Thoracic aorta (tissue), 2 donors: ENCODE data around the gene NAT16. TPM values are rescaled to one million over a fixed set of nuclear protein-coding genes. Genes with fewer than 3 reads are reported as not detected.
"Not testable (repeated sequence)": the region's sequence is repeated elsewhere in the genome, so short reads cannot be mapped to it uniquely, and the experiment has no call there.

ENCODE experiments used
- ATAC-seq: fragments of 150-250 bp; one replicate; pipeline ENCODE4 v1.8.0; 2017; ENCODE audit warnings: low read depth; ENCODE audit not compliant: insufficient number of reproducible peaks, low FRiP score
- DNase-seq: peaks from one replicate; pipeline ENCODE4 v3.0.0-alpha.2; 2020; ENCODE audit warnings: low spot score
- H3K27ac ChIP-seq, 2 donors: fragments of 200-600 bp; sonication (generic); 1 replicate in 1 of 2; 2 replicates in 1 of 2; pipeline ENCODE4 v1.5.1; 2016; ENCODE audit warnings: mild to moderate bottlenecking in 2 of 2, moderate library complexity in 2 of 2
- H3K27me3 ChIP-seq: fragments of 200-600 bp; sonication (generic); replicated peaks from 2 replicates; pipeline ENCODE4 v1.6.0; 2016; ENCODE audit warnings: mild to moderate bottlenecking; ENCODE audit not compliant: insufficient read depth
- H3K36me3 ChIP-seq: fragments of 200-600 bp; sonication (generic); one replicate; pipeline ENCODE4 v1.5.1; 2016
- H3K4me1 ChIP-seq, 2 donors: fragments of 200-600 bp; sonication (generic); 1 replicate in 1 of 2; 2 replicates in 1 of 2; pipeline versions ENCODE4 v1.5.1 to v1.6.0; 2016; ENCODE audit warnings: low read depth in 2 of 2, mild to moderate bottlenecking in 1 of 2; ENCODE audit not compliant: control insufficient read depth in 1 of 2
- H3K4me3 ChIP-seq: fragments of 200-600 bp; sonication (generic); 2 replicates; pipeline ENCODE4 v1.5.1; 2016; ENCODE audit warnings: mild to moderate bottlenecking
- H3K9me3 ChIP-seq: fragments of 200-600 bp; sonication (generic); 2 replicates; pipeline ENCODE4 v1.5.1; 2016
- CTCF ChIP-seq: fragments of 200-600 bp; sonication (generic); IDR thresholded peaks from one replicate; pipeline ENCODE4 v1.5.1; 2019; ENCODE audit warnings: antibody characterized with exemption
- total RNA-seq, 2 donors: library from RNA; depleted of rRNA; stranded (reverse); fragments of >200 nt; gene quantifications; one replicate each; pipeline versions ENCODE4 v1.1.0 to v1.2.3, GENCODE V29; 2016

Gene NAT16
- total RNA-seq, 2 donors from 2014 or later: not detected

DNA sequence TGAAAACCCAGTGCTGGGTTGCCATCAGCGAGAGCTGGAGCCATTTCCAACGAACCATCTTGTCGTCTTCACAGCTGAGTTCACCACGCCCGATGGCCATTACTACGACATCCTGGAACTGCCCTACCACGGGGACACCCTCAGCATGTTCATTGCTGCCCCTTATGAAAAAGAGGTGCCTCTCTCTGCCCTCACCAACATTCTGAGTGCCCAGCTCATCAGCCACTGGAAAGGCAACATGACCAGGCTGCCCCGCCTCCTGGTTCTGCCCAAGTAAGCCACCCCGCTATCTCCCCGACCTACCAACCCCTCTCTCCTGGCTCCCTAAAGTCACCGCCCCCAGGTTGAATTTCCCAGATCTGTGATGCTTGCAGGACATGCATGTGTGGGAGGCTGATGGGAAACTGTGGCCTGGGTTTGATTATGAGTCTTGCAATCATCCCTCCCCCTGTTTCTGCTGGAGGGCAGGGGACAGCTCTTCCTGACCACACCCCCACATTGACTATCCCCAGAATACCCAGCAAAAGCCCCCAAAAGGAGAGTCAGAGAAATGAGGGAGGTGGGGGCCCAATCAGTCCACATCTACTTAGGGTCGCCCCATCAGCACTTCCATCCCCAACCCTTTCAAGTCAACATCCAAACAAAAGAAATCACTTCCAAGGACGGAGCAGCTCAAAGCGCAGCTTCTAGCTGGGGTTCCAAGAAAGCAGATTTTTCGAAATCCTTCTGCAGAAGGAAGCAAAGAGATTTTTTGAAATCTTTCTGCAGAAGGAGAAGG lies 46.3 kb downstream of the NAT16 start:
- ATAC-seq: no peak
- no peak for DNase-seq
- no peaks in the 10 kb centered on the region for H3K27me3 ChIP-seq
- TF ChIP-seq CTCF: no peak
- peak overlapping the region; percentile 3 to 11 for H3K27ac ChIP-seq
- H3K4me3 ChIP-seq: no peak overlapping the region
- peaks cover 9 to 74% of the 10 kb centered on the region in 2 donors for H3K4me1 ChIP-seq
- peaks cover 47% of the 10 kb centered on the region for H3K36me3 ChIP-seq
- H3K9me3 ChIP-seq: no peaks in the 10 kb centered on the region

- DNase-seq, H3K27me3 ChIP-seq, H3K9me3 ChIP-seq, ATAC-seq, H3K4me3 ChIP-seq: not testable (repeated sequence)
- Histone ChIP-seq H3K27ac (peak overlapping the region in 1 of 2 donors; percentile 17), H3K4me1 (peaks cover 8 to 77% of the 10 kb centered on the region in 2 donors), H3K36me3 (peaks cover 47% of the 10 kb centered on the region)
These were observed 47.2 kb downstream of the NAT16 start for GRCh38 chr7:101132626-101133600.

DNA sequence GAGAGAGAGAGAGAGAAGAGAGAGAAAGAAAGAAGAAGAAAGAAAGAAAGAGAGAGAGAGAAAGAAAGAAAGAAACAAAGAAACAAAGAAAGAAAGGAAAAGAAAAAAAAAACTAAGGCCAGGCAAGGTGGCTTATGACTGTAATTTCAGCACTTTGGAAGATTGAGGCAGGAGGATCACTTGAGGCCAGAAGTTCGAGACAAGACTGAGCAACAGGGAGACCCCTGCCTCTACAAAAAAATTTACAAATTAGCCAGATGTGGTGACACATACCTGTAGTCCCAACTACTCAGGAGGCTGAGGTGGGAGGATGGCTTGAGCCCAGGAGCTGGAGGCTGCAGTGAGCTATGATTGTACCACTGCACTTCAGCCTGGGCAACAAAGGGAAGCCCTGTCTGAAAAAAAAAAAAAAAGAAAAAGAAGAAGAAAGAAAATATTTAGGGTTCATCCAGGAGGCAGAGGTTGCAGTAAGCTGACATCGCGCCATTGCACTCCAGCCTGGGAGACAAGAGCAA lies 50.4 kb downstream of the NAT16 start:
- H3K27ac ChIP-seq: peak overlapping the region; percentile 93 to 95
- H3K36me3 ChIP-seq: peaks cover 23% of the 10 kb centered on the region

DNA sequence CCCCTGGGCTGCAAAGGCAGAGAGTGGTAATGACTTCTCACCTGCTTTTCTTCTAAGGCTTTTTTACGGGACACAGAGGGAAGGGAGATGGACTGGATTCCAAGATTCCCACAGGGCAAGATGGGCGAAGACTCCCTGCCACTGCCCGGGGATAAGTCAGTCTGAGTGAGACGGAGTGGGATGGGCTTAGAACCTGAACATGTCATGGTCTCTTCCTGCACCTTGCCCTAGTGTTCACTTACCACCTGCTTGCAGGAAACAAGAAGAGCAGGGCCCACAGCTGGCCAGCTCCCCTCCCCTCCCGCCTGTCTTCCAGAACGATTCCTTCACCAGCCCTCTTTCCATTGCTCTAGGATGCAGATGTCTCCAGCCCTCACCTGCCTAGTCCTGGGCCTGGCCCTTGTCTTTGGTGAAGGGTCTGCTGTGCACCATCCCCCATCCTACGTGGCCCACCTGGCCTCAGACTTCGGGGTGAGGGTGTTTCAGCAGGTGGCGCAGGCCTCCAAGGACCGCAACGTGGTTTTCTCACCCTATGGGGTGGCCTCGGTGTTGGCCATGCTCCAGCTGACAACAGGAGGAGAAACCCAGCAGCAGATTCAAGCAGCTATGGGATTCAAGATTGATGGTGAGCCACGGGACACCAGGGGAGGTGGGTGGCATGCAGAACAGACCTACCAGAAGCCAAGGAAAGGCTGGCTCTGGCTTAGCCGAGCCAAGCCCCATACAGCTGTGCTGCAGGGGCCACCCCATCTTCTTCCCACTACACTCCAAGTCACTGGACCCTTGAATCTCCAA lies 51.9 kb downstream of the NAT16 start:
- Histone ChIP-seq H3K36me3 (peaks cover 23% of the 10 kb centered on the region), H3K27me3 (no peaks in the 10 kb centered on the region), H3K4me1 (peaks cover 26 to 89% of the 10 kb centered on the region in 2 donors), H3K4me3 (peak overlapping the region; percentile 74), H3K9me3 (no peaks in the 10 kb centered on the region), H3K27ac (peak overlapping the region; percentile 93 to 95)
- DNase-seq: no peak
- TF ChIP-seq CTCF: no peak
- ATAC-seq: no peak

More for the DNA sequence above, 50.4 kb downstream of the NAT16 start:
- H3K4me1 ChIP-seq: peaks cover 20 to 83% of the 10 kb centered on the region in 2 donors
- H3K27me3 ChIP-seq: no peaks in the 10 kb centered on the region
- no peak for TF ChIP-seq CTCF
- ATAC-seq: no peak
- DNase-seq: no peak
- no peaks in the 10 kb centered on the region for H3K9me3 ChIP-seq
- peak overlapping the region; percentile 74 for H3K4me3 ChIP-seq

DNA sequence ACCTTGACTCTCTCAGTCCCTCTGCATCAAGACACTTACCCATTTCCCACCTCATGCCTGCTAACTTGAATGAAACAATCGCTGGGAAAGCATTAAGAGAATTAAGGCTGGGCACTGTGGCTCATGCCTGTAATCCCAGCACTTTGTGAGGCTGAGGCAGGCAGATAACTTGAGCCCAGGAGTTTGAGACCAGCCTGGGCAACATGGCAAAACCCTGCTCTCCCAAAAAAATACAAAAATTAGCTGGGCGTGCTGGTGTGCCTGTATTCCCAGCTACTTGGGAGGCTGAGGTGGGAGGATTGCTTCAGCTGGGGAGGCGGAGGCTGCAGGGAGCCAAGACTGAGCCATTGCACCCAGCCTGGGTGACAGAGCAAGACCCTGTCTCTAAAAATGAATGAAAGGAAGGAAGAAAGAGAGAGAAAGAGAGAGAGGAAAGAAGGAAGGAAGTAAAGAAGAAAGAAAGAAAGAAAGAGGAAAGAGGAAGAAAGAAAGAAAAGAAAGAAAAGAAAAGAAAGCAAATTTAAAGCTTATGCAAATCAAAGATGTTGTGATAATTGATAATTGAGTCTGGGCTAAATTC lies 52.5 kb downstream of the NAT16 start:
- DNase-seq: no peak
- H3K4me1 ChIP-seq: peaks cover 33 to 95% of the 10 kb centered on the region in 2 donors
- TF ChIP-seq CTCF: no peak
- H3K27me3 ChIP-seq: no peaks in the 10 kb centered on the region
- H3K4me3 ChIP-seq: peak overlapping the region; percentile 74
- no peak for ATAC-seq
- no peaks in the 10 kb centered on the region for H3K9me3 ChIP-seq
- H3K27ac ChIP-seq: peak overlapping the region; percentile 93 to 95
- H3K36me3 ChIP-seq: peaks cover 22% of the 10 kb centered on the region
